ENCODE results near the gene P2RY2. TPM values are rescaled to one million over a fixed set of nuclear protein-coding genes. Genes with fewer than 3 reads are reported as not detected.

P2RY2 gene
- total and polyA plus RNA-seq, 9 of the 15 experiments (the other 6 are each of a cell fraction or from before 2014, with no cell fraction given): not detected

DNA sequence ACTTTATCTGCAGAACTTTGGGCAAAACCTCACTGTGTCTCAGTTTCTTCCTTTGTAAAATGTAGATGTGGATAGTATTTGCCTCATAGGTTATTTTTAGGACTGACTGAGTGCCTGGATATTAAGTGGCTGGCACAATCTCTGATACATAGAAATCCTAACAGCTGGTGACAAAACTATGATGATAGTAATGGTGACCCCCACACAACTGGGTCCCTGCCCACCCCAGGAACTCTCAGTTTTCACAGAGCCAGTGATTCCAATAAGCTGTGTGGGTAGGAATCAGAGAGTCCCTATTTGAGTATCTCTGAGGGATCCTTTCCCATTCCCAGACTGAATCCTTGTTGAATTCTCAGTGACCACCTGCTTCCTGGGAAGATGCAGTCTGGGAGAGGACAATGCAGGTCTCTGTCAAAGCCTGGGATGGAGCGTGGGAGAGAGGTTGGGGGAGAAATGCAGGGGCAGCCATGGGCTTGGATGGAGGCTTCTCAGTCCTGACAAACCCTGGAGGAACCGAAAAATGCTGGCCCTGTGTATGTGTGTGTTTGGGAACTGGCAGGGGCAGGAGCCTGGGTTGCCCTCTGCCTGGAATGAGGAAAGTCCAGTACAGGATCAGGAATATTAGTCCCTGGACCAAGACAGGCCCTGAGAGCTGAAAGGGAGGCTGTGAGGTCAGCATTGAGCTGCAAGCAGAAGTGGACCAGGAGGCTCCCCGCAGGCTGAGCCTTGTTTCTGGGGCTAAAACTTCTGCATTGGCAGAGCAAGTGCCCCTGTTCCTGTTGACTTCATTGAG, 48.0 kb downstream of the P2RY2 start (continued):
- TF ChIP-seq, protein P1, sequence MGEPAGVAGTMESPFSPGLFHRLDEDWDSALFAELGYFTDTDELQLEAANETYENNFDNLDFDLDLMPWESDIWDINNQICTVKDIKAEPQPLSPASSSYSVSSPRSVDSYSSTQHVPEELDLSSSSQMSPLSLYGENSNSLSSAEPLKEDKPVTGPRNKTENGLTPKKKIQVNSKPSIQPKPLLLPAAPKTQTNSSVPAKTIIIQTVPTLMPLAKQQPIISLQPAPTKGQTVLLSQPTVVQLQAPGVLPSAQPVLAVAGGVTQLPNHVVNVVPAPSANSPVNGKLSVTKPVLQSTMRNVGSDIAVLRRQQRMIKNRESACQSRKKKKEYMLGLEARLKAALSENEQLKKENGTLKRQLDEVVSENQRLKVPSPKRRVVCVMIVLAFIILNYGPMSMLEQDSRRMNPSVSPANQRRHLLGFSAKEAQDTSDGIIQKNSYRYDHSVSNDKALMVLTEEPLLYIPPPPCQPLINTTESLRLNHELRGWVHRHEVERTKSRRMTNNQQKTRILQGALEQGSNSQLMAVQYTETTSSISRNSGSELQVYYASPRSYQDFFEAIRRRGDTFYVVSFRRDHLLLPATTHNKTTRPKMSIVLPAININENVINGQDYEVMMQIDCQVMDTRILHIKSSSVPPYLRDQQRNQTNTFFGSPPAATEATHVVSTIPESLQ (CRISPR knock-in tag; IDR thresholded peaks at IDR 0.05): no peak

DNA sequence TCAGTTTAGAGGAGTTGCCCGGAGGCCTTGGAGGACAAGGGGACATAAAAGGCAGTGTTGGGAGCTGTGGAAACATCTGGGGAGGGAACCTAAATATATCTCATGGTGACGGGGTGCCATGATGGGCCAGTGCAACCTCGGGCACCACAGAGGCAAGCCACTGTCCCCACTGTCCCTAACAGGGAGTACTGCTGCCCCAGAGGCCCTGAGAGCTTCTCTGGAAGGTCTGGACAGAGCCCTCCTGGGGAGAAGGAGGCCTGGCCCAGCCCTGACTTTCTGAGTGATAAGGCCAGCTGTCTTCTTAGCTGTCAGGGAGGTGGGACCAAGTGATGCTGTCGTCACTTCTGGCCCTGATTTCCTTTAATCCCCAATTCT, 48.6 kb downstream of the P2RY2 start:
- Histone ChIP-seq H3K4me3 (no peak overlapping the region), H2AFZ (ENCODE audit: low read depth, low read length) (no peak overlapping the region), H3K27ac (ENCODE audit: extremely low read depth, low read depth, low read length) (no peak overlapping the region), H3K9ac (ENCODE audit: insufficient read depth in 1 of 2, low read depth in 2 of 2, low read length in 2 of 2) (no peak overlapping the region), H3K4me2 (ENCODE audit: insufficient read depth, low read length) (no peak overlapping the region), H3K9me3 (replicated peaks; ENCODE audit: control insufficient read depth, insufficient read depth, low read depth, low read length) (no peaks in the 10 kb centered on the region), H3K27me3 (ENCODE audit: control insufficient read depth in 2 of 2, insufficient read depth in 2 of 2, low read length in 2 of 2) (peaks cover 32 to 78% of the 10 kb centered on the region in 2 experiments), H3K79me2 (ENCODE audit: control insufficient read depth, insufficient read depth, low read length) (no peaks in the 10 kb centered on the region), H3K36me3 (ENCODE audit: control insufficient read depth, insufficient read depth, low read length) (no peaks in the 10 kb centered on the region), H3K9me1 (ENCODE audit: control insufficient read depth, insufficient read depth, low read length) (no peaks in the 10 kb centered on the region), H3K4me1 (replicated peaks in 1 of 2; ENCODE audit: control insufficient read depth in 2 of 2, insufficient read depth in 2 of 2, low read length in 2 of 2) (peaks cover 0 to 13% of the 10 kb centered on the region in 2 experiments; a peak in 2 of 5 replicates), H4K20me1 (replicated peaks; ENCODE audit: control insufficient read depth, insufficient read depth, low read length) (no peaks in the 10 kb centered on the region)
- CTCF ChIA-PET (ENCODE audit: low intra/inter-chr PET ratio): no interaction called here
- BruUV-seq (replicated peaks): no TSS peak
- DNase-seq (ENCODE audit: extremely low read depth in 1 of 4, low spot score in 3 of 4): peak in 1 of 4 experiments; percentile 21
- intact Hi-C loops (cut with micrococcal nuclease) (no loop called here), in situ Hi-C loops (cut with MboI) (no loop called here)
- ATAC-seq: peak; percentile 69
- TF ChIP-seq, protein P2, sequence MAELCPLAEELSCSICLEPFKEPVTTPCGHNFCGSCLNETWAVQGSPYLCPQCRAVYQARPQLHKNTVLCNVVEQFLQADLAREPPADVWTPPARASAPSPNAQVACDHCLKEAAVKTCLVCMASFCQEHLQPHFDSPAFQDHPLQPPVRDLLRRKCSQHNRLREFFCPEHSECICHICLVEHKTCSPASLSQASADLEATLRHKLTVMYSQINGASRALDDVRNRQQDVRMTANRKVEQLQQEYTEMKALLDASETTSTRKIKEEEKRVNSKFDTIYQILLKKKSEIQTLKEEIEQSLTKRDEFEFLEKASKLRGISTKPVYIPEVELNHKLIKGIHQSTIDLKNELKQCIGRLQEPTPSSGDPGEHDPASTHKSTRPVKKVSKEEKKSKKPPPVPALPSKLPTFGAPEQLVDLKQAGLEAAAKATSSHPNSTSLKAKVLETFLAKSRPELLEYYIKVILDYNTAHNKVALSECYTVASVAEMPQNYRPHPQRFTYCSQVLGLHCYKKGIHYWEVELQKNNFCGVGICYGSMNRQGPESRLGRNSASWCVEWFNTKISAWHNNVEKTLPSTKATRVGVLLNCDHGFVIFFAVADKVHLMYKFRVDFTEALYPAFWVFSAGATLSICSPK (IDR thresholded peaks at IDR 0.05; ENCODE audit: borderline replicate concordance): no peak
- TF ChIP-seq ELF2 (CRISPR knock-in tag; IDR thresholded peaks at IDR 0.05): no peak
- TF ChIP-seq, protein P3, sequence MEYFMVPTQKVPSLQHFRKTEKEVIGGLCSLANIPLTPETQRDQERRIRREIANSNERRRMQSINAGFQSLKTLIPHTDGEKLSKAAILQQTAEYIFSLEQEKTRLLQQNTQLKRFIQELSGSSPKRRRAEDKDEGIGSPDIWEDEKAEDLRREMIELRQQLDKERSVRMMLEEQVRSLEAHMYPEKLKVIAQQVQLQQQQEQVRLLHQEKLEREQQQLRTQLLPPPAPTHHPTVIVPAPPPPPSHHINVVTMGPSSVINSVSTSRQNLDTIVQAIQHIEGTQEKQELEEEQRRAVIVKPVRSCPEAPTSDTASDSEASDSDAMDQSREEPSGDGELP (CRISPR knock-in tag; IDR thresholded peaks at IDR 0.05; ENCODE audit: borderline replicate concordance): peak; percentile 51; the same call in 1 of the 2 replicates
- no peak for TF ChIP-seq MEF2A (IDR thresholded peaks at IDR 0.05; ENCODE audit: control insufficient read depth, low read depth, low read length)
- no peak for TF ChIP-seq ZNF830 (CRISPR knock-in tag; IDR thresholded peaks at IDR 0.05)
- TF ChIP-seq RHOXF2B (CRISPR knock-in tag; conservative IDR thresholded peaks at IDR 0.05): no peak
- 0% methylated on average over 4 of the region's 4 CpGs for WGBS (ENCODE audit: insufficient coverage, low coverage, missing lambda C conversion rate)
- FAIRE-seq: no peak
- POLR2A ChIA-PET: interaction anchor here (0.6 kb wide), 1 partner anchor 17 kb away, joined by 3 read pairs; no protein-coding TSS in a partner anchor

Data from K562 (cell line).